Gastrocnemius medialis (tissue), 4 donors: ENCODE data around the gene CCM2. TPM values are rescaled to one million over a fixed set of nuclear protein-coding genes. Genes with fewer than 3 reads are reported as not detected.

Experiments
- ATAC-seq, 2 donors: fragments of 150-250 bp; one replicate each; pipeline ENCODE4 v1.9.1; 2016
- DNase-seq, 2 donors: peaks; one replicate each; pipeline ENCODE4 v3.0.0-alpha.2; 2019
- H3K27ac ChIP-seq, 4 donors: fragments of 200-600 bp; sonication (generic); 1 replicate in 1 of 4; 2 replicates in 3 of 4; pipeline ENCODE4 v1.5.1; 2016 to 2018; ENCODE audit warnings: mild to moderate bottlenecking in 2 of 4, moderate library complexity in 1 of 4
- H3K27me3 ChIP-seq, 3 donors: fragments of 200-600 bp; sonication (generic) in 2 of 3; 1 replicate in 1 of 3; 2 replicates in 2 of 3; pipeline versions ENCODE4 v1.5.1 to v1.6.0; 2016 to 2019; ENCODE audit warnings: mild to moderate bottlenecking in 1 of 3, moderate library complexity in 1 of 3
- H3K36me3 ChIP-seq, 2 donors: fragments of 200-600 bp; sonication (generic) in 1 of 2; one replicate each; pipeline ENCODE4 v1.5.1; 2017 to 2018
- H3K4me1 ChIP-seq, 2 donors: fragments of 200-600 bp; sonication (generic) in 1 of 2; one replicate each; pipeline ENCODE4 v1.5.1; 2016 to 2017; ENCODE audit warnings: mild to moderate bottlenecking in 2 of 2
- H3K4me3 ChIP-seq, 4 donors: fragments of 200-600 bp; sonication (generic) in 3 of 4; 1 replicate in 1 of 4; 2 replicates in 3 of 4; pipeline ENCODE4 v1.5.1; 2016 to 2019; ENCODE audit warnings: mild to moderate bottlenecking in 2 of 4
- H3K9me3 ChIP-seq, 3 donors: fragments of 200-600 bp; sonication (generic) in 2 of 3; 1 replicate in 1 of 3; 2 replicates in 2 of 3; pipeline ENCODE4 v1.5.1; 2016 to 2019
- POLR2A ChIP-seq, 2 donors: fragments of 450-650 bp; IDR thresholded peaks; one replicate each; pipeline ENCODE4 v1.6.1; 2017; ENCODE audit warnings: antibody characterized with exemption in 2 of 2, mild to moderate bottlenecking in 2 of 2, moderate library complexity in 2 of 2
- in situ Hi-C, 4 donors: fragments of 200-750 bp; cut with MboI; loops; one replicate each; pipeline versions ENCODE4 v1.15.0 to v1.8.0; 2017; ENCODE audit warnings: low sequenced_read_pairs in 4 of 4
- intact Hi-C: fragments of 100-400 bp; cut with DNase I; formaldehyde crosslinking; loops from one replicate; pipeline ENCODE4 v1.15.1; 2023; ENCODE audit warnings: low total_unique reads
- total RNA-seq, 4 donors: library from RNA; depleted of rRNA; stranded (reverse); fragments of >200 nt; gene quantifications; one replicate each; pipeline versions ENCODE4 v1.1.0 to v1.2.3, GENCODE V29; 2016
- TF ChIP-seq, protein P1 (sequence below), 5 experiments: fragments of 450-650 bp in 3 of 5; fragments of 200-600 bp in 2 of 5; sonication (generic) in 2 of 5; IDR thresholded peaks in 4 of 5; conservative IDR thresholded peaks in 1 of 5; 1 replicate in 4 of 5; 2 replicates in 1 of 5; pipeline ENCODE4 v1.5.1; 2016 to 2019; ENCODE audit warnings: antibody characterized with exemption in 5 of 5, mild to moderate bottlenecking in 3 of 5, moderate library complexity in 3 of 5

Gene CCM2
- total RNA-seq, 4 donors from 2014 or later = 37.7 to 61.8 (median 47.4) TPM

DNA sequence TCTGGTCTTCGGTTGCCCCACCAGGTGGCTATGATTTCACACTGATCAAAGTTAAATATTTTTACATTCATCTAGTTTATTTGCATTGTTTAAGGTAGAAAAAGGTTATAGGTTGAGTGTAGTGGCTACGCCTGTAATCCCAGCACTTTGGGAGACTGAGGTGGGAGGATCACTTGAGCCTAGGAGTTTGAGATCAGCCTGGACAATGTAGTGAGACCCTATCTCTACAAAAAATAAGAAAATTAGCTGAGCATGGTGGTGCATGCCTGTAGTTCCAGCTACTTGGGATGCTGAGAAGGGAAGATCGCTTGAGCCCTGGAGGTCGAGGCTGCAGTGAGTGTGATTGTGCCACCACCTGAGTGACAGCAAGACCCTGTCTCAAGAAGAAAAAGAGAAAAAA, 3.8 kb downstream of the CCM2 start:
- peaks cover 29 to 32% of the 10 kb centered on the region in 2 donors for H3K4me1 ChIP-seq
- ATAC-seq (no peak), DNase-seq (no peak)
- intact Hi-C loops = no loop called here
- no peak overlapping the region for H3K27ac ChIP-seq
- no peaks in the 10 kb centered on the region for H3K36me3 ChIP-seq
- no peaks in the 10 kb centered on the region for H3K9me3 ChIP-seq
- H3K4me3 ChIP-seq = no peak overlapping the region
- in situ Hi-C loops = no loop called here
- H3K27me3 ChIP-seq = no peaks in the 10 kb centered on the region
- TF ChIP-seq, protein P1, sequence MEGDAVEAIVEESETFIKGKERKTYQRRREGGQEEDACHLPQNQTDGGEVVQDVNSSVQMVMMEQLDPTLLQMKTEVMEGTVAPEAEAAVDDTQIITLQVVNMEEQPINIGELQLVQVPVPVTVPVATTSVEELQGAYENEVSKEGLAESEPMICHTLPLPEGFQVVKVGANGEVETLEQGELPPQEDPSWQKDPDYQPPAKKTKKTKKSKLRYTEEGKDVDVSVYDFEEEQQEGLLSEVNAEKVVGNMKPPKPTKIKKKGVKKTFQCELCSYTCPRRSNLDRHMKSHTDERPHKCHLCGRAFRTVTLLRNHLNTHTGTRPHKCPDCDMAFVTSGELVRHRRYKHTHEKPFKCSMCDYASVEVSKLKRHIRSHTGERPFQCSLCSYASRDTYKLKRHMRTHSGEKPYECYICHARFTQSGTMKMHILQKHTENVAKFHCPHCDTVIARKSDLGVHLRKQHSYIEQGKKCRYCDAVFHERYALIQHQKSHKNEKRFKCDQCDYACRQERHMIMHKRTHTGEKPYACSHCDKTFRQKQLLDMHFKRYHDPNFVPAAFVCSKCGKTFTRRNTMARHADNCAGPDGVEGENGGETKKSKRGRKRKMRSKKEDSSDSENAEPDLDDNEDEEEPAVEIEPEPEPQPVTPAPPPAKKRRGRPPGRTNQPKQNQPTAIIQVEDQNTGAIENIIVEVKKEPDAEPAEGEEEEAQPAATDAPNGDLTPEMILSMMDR (IDR thresholded peaks at IDR 0.05 in 4 of 5, conservative IDR thresholded peaks at IDR 0.05 in 1 of 5) = no peak
- TF ChIP-seq POLR2A (IDR thresholded peaks at IDR 0.05) = no peak

DNA sequence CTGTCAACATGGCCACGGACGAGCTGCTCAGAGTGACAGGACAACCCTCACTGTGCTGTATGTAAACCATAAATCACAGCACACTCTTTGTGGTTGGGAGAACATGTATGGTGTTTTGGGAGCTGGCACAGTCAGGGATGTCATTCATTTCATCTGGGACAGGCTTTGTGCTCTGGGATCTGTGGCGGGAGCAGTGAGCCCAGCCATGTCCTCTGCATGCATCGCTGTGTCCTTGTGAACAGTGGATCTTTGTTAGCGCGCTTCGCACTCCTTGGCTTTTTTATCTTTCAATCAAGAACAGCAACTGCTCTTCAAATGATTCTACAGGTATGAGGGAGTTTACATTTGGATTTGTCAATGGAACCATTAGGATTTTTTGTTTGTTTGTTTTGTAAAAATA, 7.1 kb downstream of the CCM2 start:
- intact Hi-C loops (no loop called here), in situ Hi-C loops (no loop called here)
- H3K4me1 ChIP-seq = peaks cover 16 to 23% of the 10 kb centered on the region in 2 donors
- DNase-seq (no peak), ATAC-seq (no peak)
- H3K9me3 ChIP-seq = no peaks in the 10 kb centered on the region
- H3K36me3 ChIP-seq = no peaks in the 10 kb centered on the region
- H3K4me3 ChIP-seq = no peak overlapping the region
- TF ChIP-seq, protein P1 (IDR thresholded peaks at IDR 0.05 in 4 of 5, conservative IDR thresholded peaks at IDR 0.05 in 1 of 5) = no peak
- TF ChIP-seq POLR2A (IDR thresholded peaks at IDR 0.05) = no peak
- H3K27ac ChIP-seq = no peak overlapping the region
- no peaks in the 10 kb centered on the region for H3K27me3 ChIP-seq

DNA sequence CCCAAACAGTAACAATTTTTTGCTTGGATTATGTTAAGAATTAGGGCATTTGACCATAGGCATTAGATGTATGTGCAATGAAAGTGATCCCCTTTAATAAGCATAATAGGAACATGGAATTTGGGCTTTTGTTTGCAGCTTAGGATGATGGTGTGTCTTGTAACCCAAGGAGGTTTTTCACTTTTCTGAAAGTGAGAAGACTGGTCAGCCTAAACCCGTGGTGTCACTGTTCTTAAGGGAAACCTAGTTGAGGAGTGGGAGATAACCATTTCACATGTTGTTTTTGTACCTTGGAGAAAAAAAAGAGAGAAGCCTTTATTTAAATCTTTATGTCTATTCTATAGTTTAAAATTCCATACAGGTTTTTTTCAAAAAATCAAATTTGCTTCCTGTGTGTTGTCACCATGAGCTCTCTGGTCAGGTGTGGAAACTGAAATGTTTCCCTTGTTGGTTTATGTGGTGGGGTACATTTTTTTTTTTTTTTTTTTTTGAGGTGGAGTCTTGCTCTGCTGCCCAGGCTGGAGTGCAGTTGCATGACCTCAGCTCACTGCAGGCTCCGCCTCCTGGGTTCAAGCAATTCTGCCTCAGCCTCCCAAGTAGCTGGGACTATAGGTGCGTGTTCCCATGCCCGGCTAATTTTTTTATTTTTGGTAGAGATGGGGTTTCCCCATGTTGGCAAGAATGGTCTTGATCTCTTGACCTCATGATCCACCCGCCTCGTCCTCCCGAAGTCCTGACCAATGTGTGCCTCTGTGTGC, 7.7 kb downstream of the CCM2 start:
- Histone ChIP-seq H3K4me3 (no peak overlapping the region), H3K4me1 (peaks cover 14 to 23% of the 10 kb centered on the region in 2 donors), H3K27ac (no peak overlapping the region), H3K9me3 (no peaks in the 10 kb centered on the region), H3K27me3 (no peaks in the 10 kb centered on the region), H3K36me3 (no peaks in the 10 kb centered on the region)
- in situ Hi-C loops (no loop called here), intact Hi-C loops (no loop called here)
- ATAC-seq (no peak), DNase-seq (no peak)
- TF ChIP-seq POLR2A (IDR thresholded peaks at IDR 0.05) = no peak
- TF ChIP-seq, protein P1 (IDR thresholded peaks at IDR 0.05 in 4 of 5, conservative IDR thresholded peaks at IDR 0.05 in 1 of 5) = no peak

DNA sequence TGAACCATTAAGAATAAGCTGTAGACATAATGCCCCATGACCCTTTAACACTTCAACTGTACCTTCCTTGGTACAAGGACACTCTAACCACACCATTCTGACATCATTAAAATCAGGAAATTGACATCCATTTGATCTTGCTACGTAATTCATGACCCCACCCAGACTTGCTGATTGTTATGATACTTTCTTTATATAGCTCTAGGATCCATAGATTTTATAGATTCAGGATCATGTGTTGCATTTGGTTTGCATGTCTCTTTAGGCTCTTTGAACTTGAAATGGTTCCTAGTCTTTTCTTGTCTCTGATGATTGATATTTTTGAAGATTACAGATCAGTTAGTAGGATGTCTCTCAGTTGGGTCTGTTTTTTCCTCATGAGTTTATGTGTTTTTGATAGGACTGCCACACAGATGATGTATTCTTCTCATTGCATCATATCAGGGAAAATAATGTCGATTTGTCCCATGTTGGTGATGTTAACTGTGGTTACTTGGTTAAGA, 13.5 kb downstream of the CCM2 start:
- no peak for TF ChIP-seq POLR2A (IDR thresholded peaks at IDR 0.05)
- TF ChIP-seq, protein P1 (IDR thresholded peaks at IDR 0.05 in 4 of 5, conservative IDR thresholded peaks at IDR 0.05 in 1 of 5) = no peak
- in situ Hi-C loops (no loop called here), intact Hi-C loops (no loop called here)
- Histone ChIP-seq H3K27me3 (no peaks in the 10 kb centered on the region), H3K27ac (no peak overlapping the region), H3K36me3 (no peaks in the 10 kb centered on the region), H3K9me3 (no peaks in the 10 kb centered on the region), H3K4me1 (peaks cover 7 to 12% of the 10 kb centered on the region in 2 donors), H3K4me3 (no peak overlapping the region)
- ATAC-seq (no peak), DNase-seq (no peak)
